ENCODE measurements around the gene CORIN. TPM values are rescaled to one million over a fixed set of nuclear protein-coding genes. Genes with fewer than 3 reads are reported as not detected.

The CORIN gene
- total and polyA plus RNA-seq, 2 donors (not counting 1 experiment from before 2014, with no cell fraction given) = 0.25 TPM; not detected in 1

DNA sequence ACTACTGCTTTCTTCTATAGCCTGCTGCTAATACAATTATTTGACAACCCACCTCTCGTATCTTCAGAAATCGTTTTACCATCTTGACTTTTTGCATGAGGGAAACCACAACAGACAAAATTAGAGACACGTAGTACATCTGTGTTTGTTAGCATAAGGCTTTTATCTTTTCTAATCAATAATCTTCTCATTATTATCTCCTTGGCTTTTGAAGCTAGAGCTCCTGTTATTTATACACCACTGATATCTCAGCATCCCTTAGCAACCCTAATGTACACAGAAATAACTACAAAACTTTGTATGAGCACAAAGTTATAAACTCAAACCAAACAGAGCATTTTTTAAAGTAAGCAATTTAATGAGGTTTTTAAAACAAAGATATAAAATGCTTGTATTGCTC lies 39.7 kb downstream of the CORIN start:
- no peak for ATAC-seq (ENCODE audit: low read depth)
- DNase-seq = no peak
- H3K36me3 ChIP-seq (replicated peaks in 1 of 2; ENCODE audit: control extremely low read depth in 1 of 2, control insufficient read depth in 1 of 2, extremely low read depth in 1 of 2, insufficient read depth in 2 of 2, low read length in 1 of 2) = no peaks in the 10 kb centered on the region
- no peaks in the 10 kb centered on the region for H4K20me1 ChIP-seq (ENCODE audit: control insufficient read depth, insufficient read depth, low read length, poor library complexity, severe bottlenecking)
- no CpG with 5 or more reads among the region's 3 CpGs for WGBS (ENCODE audit: insufficient coverage)
- peaks cover 17% of the 10 kb centered on the region for H3K27me3 Mint-ChIP-seq
- no peak overlapping the region for H3K27ac ChIP-seq (ENCODE audit: low read length in 2 of 2)
- H3K27me3 ChIP-seq (replicated peaks in 1 of 4; ENCODE audit: control extremely low read depth in 1 of 4, control insufficient read depth in 3 of 4, insufficient read depth in 4 of 4, low read length in 3 of 4) = no peaks in the 10 kb centered on the region
- H3K4me3 Mint-ChIP-seq = no peak overlapping the region
- ChIA-PET CTCF (no interaction called here), POLR2A (no interaction called here)
- no peak overlapping the region for H3K4me3 ChIP-seq (ENCODE audit: control extremely low read depth in 1 of 5, extremely low read depth in 1 of 5, insufficient read depth in 1 of 5, low read depth in 2 of 5, low read length in 4 of 5)
- H3K4me1 Mint-ChIP-seq = no peaks in the 10 kb centered on the region
- no peak overlapping the region for H3K4me2 ChIP-seq (replicated peaks; ENCODE audit: low read depth, low read length, poor library complexity, severe bottlenecking)
- no peaks in the 10 kb centered on the region for H3K4me1 ChIP-seq (ENCODE audit: control insufficient read depth in 2 of 2, insufficient read depth in 2 of 2, low read length in 2 of 2)
- H3K9me3 Mint-ChIP-seq (ENCODE audit: insufficient read depth) = no peaks in the 10 kb centered on the region
- intact Hi-C loops (cut with micrococcal nuclease) = no loop called here
- no peak overlapping the region for H3K27ac Mint-ChIP-seq
- no peak overlapping the region for H2AFZ ChIP-seq (ENCODE audit: insufficient read depth, low read depth, low read length, poor library complexity, severe bottlenecking)
- H3K79me2 ChIP-seq (ENCODE audit: control insufficient read depth, insufficient read depth, low read length) = no peaks in the 10 kb centered on the region
- TF ChIP-seq, protein P1, sequence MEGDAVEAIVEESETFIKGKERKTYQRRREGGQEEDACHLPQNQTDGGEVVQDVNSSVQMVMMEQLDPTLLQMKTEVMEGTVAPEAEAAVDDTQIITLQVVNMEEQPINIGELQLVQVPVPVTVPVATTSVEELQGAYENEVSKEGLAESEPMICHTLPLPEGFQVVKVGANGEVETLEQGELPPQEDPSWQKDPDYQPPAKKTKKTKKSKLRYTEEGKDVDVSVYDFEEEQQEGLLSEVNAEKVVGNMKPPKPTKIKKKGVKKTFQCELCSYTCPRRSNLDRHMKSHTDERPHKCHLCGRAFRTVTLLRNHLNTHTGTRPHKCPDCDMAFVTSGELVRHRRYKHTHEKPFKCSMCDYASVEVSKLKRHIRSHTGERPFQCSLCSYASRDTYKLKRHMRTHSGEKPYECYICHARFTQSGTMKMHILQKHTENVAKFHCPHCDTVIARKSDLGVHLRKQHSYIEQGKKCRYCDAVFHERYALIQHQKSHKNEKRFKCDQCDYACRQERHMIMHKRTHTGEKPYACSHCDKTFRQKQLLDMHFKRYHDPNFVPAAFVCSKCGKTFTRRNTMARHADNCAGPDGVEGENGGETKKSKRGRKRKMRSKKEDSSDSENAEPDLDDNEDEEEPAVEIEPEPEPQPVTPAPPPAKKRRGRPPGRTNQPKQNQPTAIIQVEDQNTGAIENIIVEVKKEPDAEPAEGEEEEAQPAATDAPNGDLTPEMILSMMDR (IDR thresholded peaks at IDR 0.05) = no peak
- TF ChIP-seq EZH2 (IDR thresholded peaks at IDR 0.05; ENCODE audit: borderline replicate concordance, insufficient read depth, low read depth, low read length, poor library complexity, severe bottlenecking) = no peak
- no peaks in the 10 kb centered on the region for H3K9me3 ChIP-seq (ENCODE audit: control extremely low read depth in 1 of 3, control insufficient read depth in 2 of 3, insufficient read depth in 1 of 3, low read length in 2 of 3)
- no peak overlapping the region for H3K9ac ChIP-seq (ENCODE audit: low read length)

- Histone ChIP-seq H3K27me3 (replicated peaks in 1 of 4; ENCODE audit: control extremely low read depth in 1 of 4, control insufficient read depth in 3 of 4, insufficient read depth in 4 of 4, low read length in 3 of 4) (no peaks in the 10 kb centered on the region), H3K4me1 (ENCODE audit: control insufficient read depth in 2 of 2, insufficient read depth in 2 of 2, low read length in 2 of 2) (no peaks in the 10 kb centered on the region), H3K9ac (ENCODE audit: low read length) (no peak overlapping the region), H4K20me1 (ENCODE audit: control insufficient read depth, insufficient read depth, low read length, poor library complexity, severe bottlenecking) (no peaks in the 10 kb centered on the region), H3K9me3 (ENCODE audit: control extremely low read depth in 1 of 3, control insufficient read depth in 2 of 3, insufficient read depth in 1 of 3, low read length in 2 of 3) (no peaks in the 10 kb centered on the region), H3K79me2 (ENCODE audit: control insufficient read depth, insufficient read depth, low read length) (no peaks in the 10 kb centered on the region), H3K36me3 (replicated peaks in 1 of 2; ENCODE audit: control extremely low read depth in 1 of 2, control insufficient read depth in 1 of 2, extremely low read depth in 1 of 2, insufficient read depth in 2 of 2, low read length in 1 of 2) (no peaks in the 10 kb centered on the region), H3K4me2 (replicated peaks; ENCODE audit: low read depth, low read length, poor library complexity, severe bottlenecking) (no peak overlapping the region), H2AFZ (ENCODE audit: insufficient read depth, low read depth, low read length, poor library complexity, severe bottlenecking) (no peak overlapping the region), H3K4me3 (ENCODE audit: control extremely low read depth in 1 of 5, extremely low read depth in 1 of 5, insufficient read depth in 1 of 5, low read depth in 2 of 5, low read length in 4 of 5) (no peak overlapping the region), H3K27ac (ENCODE audit: low read length in 2 of 2) (no peak overlapping the region)
- 28% methylated on average over 2 of the region's 2 CpGs for WGBS (ENCODE audit: insufficient coverage)
- peaks cover 3% of the 10 kb centered on the region for H3K4me1 Mint-ChIP-seq
- CTCF ChIA-PET = no interaction called here
- POLR2A ChIA-PET = no interaction called here
- H3K27ac Mint-ChIP-seq = no peak overlapping the region
- no peak overlapping the region for H3K4me3 Mint-ChIP-seq
- DNase-seq (no peak), ATAC-seq (ENCODE audit: low read depth) (no peak)
- intact Hi-C loops (cut with micrococcal nuclease) = no loop called here
- H3K27me3 Mint-ChIP-seq = peaks cover 4% of the 10 kb centered on the region
- no peaks in the 10 kb centered on the region for H3K9me3 Mint-ChIP-seq (ENCODE audit: insufficient read depth)
- TF ChIP-seq EZH2 (IDR thresholded peaks at IDR 0.05; ENCODE audit: borderline replicate concordance, insufficient read depth, low read depth, low read length, poor library complexity, severe bottlenecking) = no peak
- TF ChIP-seq, protein P1 (IDR thresholded peaks at IDR 0.05) = no peak
These were observed 45.9 kb downstream of the CORIN start for GRCh38 chr4:47791965-47792364.

All from B cell (primary cell).